ENCODE data around the gene TPMT.

- no peak for TF ChIP-seq POLR2A (IDR thresholded peaks at IDR 0.05)
- TF ChIP-seq, protein P1, sequence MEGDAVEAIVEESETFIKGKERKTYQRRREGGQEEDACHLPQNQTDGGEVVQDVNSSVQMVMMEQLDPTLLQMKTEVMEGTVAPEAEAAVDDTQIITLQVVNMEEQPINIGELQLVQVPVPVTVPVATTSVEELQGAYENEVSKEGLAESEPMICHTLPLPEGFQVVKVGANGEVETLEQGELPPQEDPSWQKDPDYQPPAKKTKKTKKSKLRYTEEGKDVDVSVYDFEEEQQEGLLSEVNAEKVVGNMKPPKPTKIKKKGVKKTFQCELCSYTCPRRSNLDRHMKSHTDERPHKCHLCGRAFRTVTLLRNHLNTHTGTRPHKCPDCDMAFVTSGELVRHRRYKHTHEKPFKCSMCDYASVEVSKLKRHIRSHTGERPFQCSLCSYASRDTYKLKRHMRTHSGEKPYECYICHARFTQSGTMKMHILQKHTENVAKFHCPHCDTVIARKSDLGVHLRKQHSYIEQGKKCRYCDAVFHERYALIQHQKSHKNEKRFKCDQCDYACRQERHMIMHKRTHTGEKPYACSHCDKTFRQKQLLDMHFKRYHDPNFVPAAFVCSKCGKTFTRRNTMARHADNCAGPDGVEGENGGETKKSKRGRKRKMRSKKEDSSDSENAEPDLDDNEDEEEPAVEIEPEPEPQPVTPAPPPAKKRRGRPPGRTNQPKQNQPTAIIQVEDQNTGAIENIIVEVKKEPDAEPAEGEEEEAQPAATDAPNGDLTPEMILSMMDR (IDR thresholded peaks at IDR 0.05): no peak
Observed at GRCh38 chr6:18171871-18172270, 17.0 kb upstream of the TPMT start.

All from Peyer's patch (tissue), 4 donors.